Umbilical cord (tissue), 1 donor: ENCODE results near the gene TAS2R9. TPM values are rescaled to one million over a fixed set of nuclear protein-coding genes. Genes with fewer than 3 reads are reported as not detected.

Experiments
- total RNA-seq: library from RNA; depleted of rRNA; stranded (reverse); fragments of >200 nt; gene quantifications from one replicate; pipeline ENCODE4 v1.2.3, GENCODE V29; 2014; ENCODE audit warnings: low replicate concordance; ENCODE audit not compliant: insufficient read depth

Gene TAS2R9
- total RNA-seq, 1 donor from 2014 or later, result 1.7 TPM

Other genes starting within 250 kb of the TAS2R9 start
- 29.1 TPM for gene MAGOHB, start 196.6 kb downstream of the TAS2R9 start, total RNA-seq
- 2.4 TPM for gene STYK1, start 136.1 kb downstream of the TAS2R9 start, total RNA-seq
- 121 TPM for gene YBX3, start 86.8 kb downstream of the TAS2R9 start, total RNA-seq
- 2.9 TPM for gene TAS2R7, start 7.5 kb downstream of the TAS2R9 start, total RNA-seq
- 1.7 TPM for gene TAS2R8, start 2.9 kb downstream of the TAS2R9 start, total RNA-seq
- 2.6 TPM for gene TAS2R10, start 16.2 kb upstream of the TAS2R9 start, total RNA-seq
- 3.9 TPM for gene PRR4, start 39.3 kb upstream of the TAS2R9 start, total RNA-seq
- 9.6 TPM for gene PRH1, start 74.1 kb upstream of the TAS2R9 start, total RNA-seq
- gene TAS2R13, start 99.4 kb upstream of the TAS2R9 start, total RNA-seq, result 5.3 TPM
- 1.4 TPM for gene PRH2, start 119.1 kb upstream of the TAS2R9 start, total RNA-seq
- 21.4 TPM for gene TAS2R14, start 129.1 kb upstream of the TAS2R9 start, total RNA-seq
- 5.8 TPM for gene TAS2R50, start 176.7 kb upstream of the TAS2R9 start, total RNA-seq
- gene TAS2R20, start 188.1 kb upstream of the TAS2R9 start, total RNA-seq, result 8.2 TPM
- 21.9 TPM for gene TAS2R19, start 212.5 kb upstream of the TAS2R9 start, total RNA-seq
- gene TAS2R31, start 221.2 kb upstream of the TAS2R9 start, total RNA-seq, result 32.5 TPM